ENCODE results near the gene RASA2. TPM values are rescaled to one million over a fixed set of nuclear protein-coding genes. Genes with fewer than 3 reads are reported as not detected.
"Not testable (repeated sequence)": the region's sequence is repeated elsewhere in the genome, so short reads cannot be mapped to it uniquely, and the experiment has no call there.

Gene RASA2
- total RNA-seq, 1 experiment from 2014 or later: 17.1 TPM

GRCh38 chr3:141532609-141533008 is 45.8 kb downstream of the RASA2 start:
- H3K79me2 ChIP-seq (ENCODE audit: low read depth): peaks cover 4% of the 10 kb centered on the region; the same call in 1 of the 2 replicates
- H2AFZ ChIP-seq: no peak overlapping the region
- no peaks in the 10 kb centered on the region for H3K9me3 ChIP-seq (ENCODE audit: insufficient read depth, low read depth)
- H3K4me3 ChIP-seq: no peak overlapping the region
- peaks cover 24% of the 10 kb centered on the region; the same call in 1 of the 2 replicates for H3K36me3 ChIP-seq (ENCODE audit: low read depth)
- POLR2A ChIA-PET (ENCODE audit: unreplicated experiment): no interaction called here
- peaks cover 31% of the 10 kb centered on the region for H3K4me1 ChIP-seq (replicated peaks; ENCODE audit: insufficient read depth)
- no peak overlapping the region for H3K4me2 ChIP-seq
- peaks cover 25% of the 10 kb centered on the region for H3F3A ChIP-seq (ENCODE audit: insufficient read depth, low read depth)
- intact Hi-C loops (cut with micrococcal nuclease; ENCODE audit: unreplicated experiment): no loop called here
- no peaks in the 10 kb centered on the region for H3K9me2 ChIP-seq (ENCODE audit: insufficient read depth)
- no peaks in the 10 kb centered on the region for H3K27me3 ChIP-seq (ENCODE audit: insufficient read depth, low read depth)
- TF ChIP-seq CTCF (conservative IDR thresholded peaks at IDR 0.05): no peak
- no peak for TF ChIP-seq EZH2 (IDR thresholded peaks at IDR 0.05; ENCODE audit: low read depth)
- BruUV-seq (replicated peaks): no TSS peak
- CTCF ChIA-PET: no interaction called here
- no peak overlapping the region for H3K27ac ChIP-seq
- no peaks in the 10 kb centered on the region for H4K20me1 ChIP-seq (ENCODE audit: insufficient read depth)
- DNase-seq: no peak

GRCh38 chr3:141536017-141536416 is 49.2 kb downstream of the RASA2 start:
- H3K79me2 ChIP-seq (ENCODE audit: low read depth); BruUV-seq (replicated peaks); H3K4me2 ChIP-seq; POLR2A ChIA-PET (ENCODE audit: unreplicated experiment); H4K20me1 ChIP-seq (ENCODE audit: insufficient read depth); H3K9me3 ChIP-seq (ENCODE audit: insufficient read depth, low read depth); H3K27ac ChIP-seq; H2AFZ ChIP-seq; H3K4me3 ChIP-seq; H3K27me3 ChIP-seq (ENCODE audit: insufficient read depth, low read depth); H3K9me2 ChIP-seq (ENCODE audit: insufficient read depth); DNase-seq; H3F3A ChIP-seq (ENCODE audit: insufficient read depth, low read depth); intact Hi-C loops (cut with micrococcal nuclease; ENCODE audit: unreplicated experiment): not testable (repeated sequence)
- CTCF ChIA-PET: interaction anchor here (0.7 kb wide), 1 partner anchor 134 kb away, joined by 5 read pairs; no protein-coding TSS in a partner anchor
- Histone ChIP-seq H3K36me3 (ENCODE audit: low read depth) (peaks cover 29% of the 10 kb centered on the region; the same call in 1 of the 2 replicates), H3K4me1 (replicated peaks; ENCODE audit: insufficient read depth) (peaks cover 11% of the 10 kb centered on the region)

GRCh38 chr3:141537856-141538255 is 51.0 kb downstream of the RASA2 start:
- no peaks in the 10 kb centered on the region for H3K9me2 ChIP-seq (ENCODE audit: insufficient read depth)
- no peak for TF ChIP-seq EZH2 (IDR thresholded peaks at IDR 0.05; ENCODE audit: low read depth)
- no peak for TF ChIP-seq CTCF (conservative IDR thresholded peaks at IDR 0.05)
- intact Hi-C loops (cut with micrococcal nuclease; ENCODE audit: unreplicated experiment): no loop called here
- no peak overlapping the region for H2AFZ ChIP-seq
- no peak overlapping the region for H3K27ac ChIP-seq
- H3K36me3 ChIP-seq (ENCODE audit: low read depth): peaks cover 21% of the 10 kb centered on the region; the same call in 1 of the 2 replicates
- no peaks in the 10 kb centered on the region for H3K27me3 ChIP-seq (ENCODE audit: insufficient read depth, low read depth)
- DNase-seq: no peak
- peaks cover 9% of the 10 kb centered on the region; the same call in 1 of the 2 replicates for H3K4me1 ChIP-seq (replicated peaks; ENCODE audit: insufficient read depth)
- no peaks in the 10 kb centered on the region for H3K9me3 ChIP-seq (ENCODE audit: insufficient read depth, low read depth)
- H3F3A ChIP-seq (ENCODE audit: insufficient read depth, low read depth): peaks cover 4% of the 10 kb centered on the region; the same call in 1 of the 2 replicates
- no peaks in the 10 kb centered on the region; the same call in 1 of the 2 replicates for H3K79me2 ChIP-seq (ENCODE audit: low read depth)
- ChIA-PET CTCF (no interaction called here), POLR2A (ENCODE audit: unreplicated experiment) (no interaction called here)
- H4K20me1 ChIP-seq (ENCODE audit: insufficient read depth): no peaks in the 10 kb centered on the region
- H3K4me3 ChIP-seq: no peak overlapping the region
- H3K4me2 ChIP-seq: no peak overlapping the region
- BruUV-seq (replicated peaks): no TSS peak

Data from PC-9 (cell line).